Keratinocyte (primary cell): ENCODE data around the gene CEACAM3. TPM values are rescaled to one million over a fixed set of nuclear protein-coding genes. Genes with fewer than 3 reads are reported as not detected.

Experiments used
- DNase-seq: peaks from one replicate; pipeline ENCODE4 v3.0.0-alpha.2; 2011; ENCODE audit warnings: low read depth, missing footprints, low spot score
- FAIRE-seq: peaks from 2 replicates; lab custom pipeline; 2011; peaks lifted over from hg19 to GRCh38; lab: Jason Lieb, UNC
- H2AFZ ChIP-seq: 2 replicates; pipeline ENCODE4 v1.6.0; 2012; ENCODE audit warnings: low read length, control low read depth, inconsistent platforms; ENCODE audit not compliant: control insufficient read depth
- H3K27ac ChIP-seq: 2 replicates; pipeline ENCODE4 v1.5.1; 2011; ENCODE audit warnings: low read length; ENCODE audit not compliant: control insufficient read depth, insufficient read depth
- H3K27me3 ChIP-seq: 3 replicates; pipeline ENCODE4 v1.6.0; 2011; ENCODE audit warnings: low read length; ENCODE audit not compliant: control insufficient read depth, insufficient read depth; ENCODE audit errors: extremely low read depth
- H3K36me3 ChIP-seq, 2 experiments: 2 replicates in 1 of 2; 3 replicates in 1 of 2; pipeline ENCODE4 v1.5.1; 2011; ENCODE audit warnings: low read length in 2 of 2, mild to moderate bottlenecking in 1 of 2; ENCODE audit not compliant: control insufficient read depth in 2 of 2, insufficient read depth in 2 of 2; ENCODE audit errors: extremely low read depth in 1 of 2
- H3K4me1 ChIP-seq: 3 replicates; pipeline ENCODE4 v1.5.1; 2011; ENCODE audit warnings: low read length; ENCODE audit not compliant: control insufficient read depth, insufficient read depth; ENCODE audit errors: extremely low read depth
- H3K4me2 ChIP-seq: 3 replicates; pipeline ENCODE4 v1.6.0; 2011; ENCODE audit warnings: low read depth, low read length; ENCODE audit not compliant: control insufficient read depth, insufficient read depth; ENCODE audit errors: extremely low read depth
- H3K4me3 ChIP-seq, 3 experiments: fragments of 200-600 bp in 1 of 3; sonication (generic) in 1 of 3; 2 replicates in 2 of 3; 3 replicates in 1 of 3; pipeline ENCODE4 v1.5.1; 2011 to 2016; ENCODE audit warnings: low read length in 3 of 3, mild to moderate bottlenecking in 3 of 3, control low read depth in 2 of 3, inconsistent platforms in 1 of 3, low read depth in 1 of 3, mixed read lengths in 1 of 3, mixed run types in 1 of 3, moderate library complexity in 1 of 3; ENCODE audit not compliant: control insufficient read depth in 2 of 3, insufficient read depth in 2 of 3; ENCODE audit errors: extremely low read depth in 1 of 3
- H3K79me2 ChIP-seq: 2 replicates; pipeline ENCODE4 v1.6.0; 2012; ENCODE audit warnings: low read length; ENCODE audit not compliant: control insufficient read depth, insufficient read depth
- H3K9ac ChIP-seq: 3 replicates; pipeline ENCODE4 v1.6.0; 2011; ENCODE audit warnings: low read length; ENCODE audit not compliant: control insufficient read depth, insufficient read depth; ENCODE audit errors: extremely low read depth
- H3K9me1 ChIP-seq: 3 replicates; pipeline ENCODE4 v1.6.0; 2011; ENCODE audit warnings: low read length; ENCODE audit not compliant: control insufficient read depth, insufficient read depth; ENCODE audit errors: extremely low read depth
- H3K9me3 ChIP-seq: 2 replicates; pipeline ENCODE4 v1.5.1; 2012; ENCODE audit warnings: low read depth, low read length; ENCODE audit not compliant: control insufficient read depth
- H4K20me1 ChIP-seq: 3 replicates; pipeline ENCODE4 v1.6.0; 2011; ENCODE audit warnings: low read length; ENCODE audit not compliant: control insufficient read depth, insufficient read depth; ENCODE audit errors: extremely low read depth
- CTCF ChIP-seq, 3 experiments: IDR thresholded peaks in 1 of 3; conservative IDR thresholded peaks in 1 of 3; optimal IDR thresholded peaks in 1 of 3; 2 replicates in 2 of 3; 3 replicates in 1 of 3; pipeline versions ENCODE3 to v1.5.1; 2011; ENCODE audit warnings: low read length in 3 of 3, mild to moderate bottlenecking in 3 of 3, moderate library complexity in 2 of 3, control low read depth in 1 of 3, inconsistent platforms in 1 of 3; ENCODE audit not compliant: insufficient read depth in 2 of 3; ENCODE audit errors: extremely low read depth in 1 of 3
- EZH2 ChIP-seq: IDR thresholded peaks from one replicate; pipeline ENCODE4 v1.6.1; 2012; ENCODE audit warnings: inconsistent platforms, mild to moderate bottlenecking, low read length, moderate library complexity
- dilution Hi-C: fragments of 300-500 bp; cut with MboI; formaldehyde crosslinking; loops from one replicate; pipeline ENCODE4 v1.7.0; 2020; ENCODE audit warnings: low sequenced_read_pairs; ENCODE audit not compliant: extremely low pct_ligation_motif_present
- polyA plus RNA-seq, 5 experiments: library from polyadenylated mRNA; depleted of rRNA in 3 of 5; stranded (reverse) in 3 of 5; stranded (forward) in 1 of 5; unstranded in 1 of 5; fragments of >200 nt; gene quantifications; 1 replicate in 1 of 5; 2 replicates in 3 of 5; 3 replicates in 1 of 5; pipeline versions ENCODE4 v1.2.1 to v1.2.3, GENCODE V29; 2011 to 2012; ENCODE audit warnings: missing spikeins in 2 of 5, low read depth in 1 of 5, low replicate concordance in 1 of 5

The CEACAM3 gene
- polyA plus RNA-seq, 1 donor (not counting 4 experiments of a cell fraction or from before 2014, with no cell fraction given), result not detected

DNA sequence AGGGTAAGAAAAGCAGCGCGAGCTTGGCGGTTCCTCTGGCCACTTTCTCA, 48.4 kb downstream of the CEACAM3 start, which contains the start of gene DMRTC2:
DMRTC2 (plus strand) TSS at position 42 of the 50 bp plus-strand sequence. CDS start 2,387 bp downstream, outside the sequence.
- Histone ChIP-seq H3K4me3 (no peak within 1 kb of the TSS), H3K9me1 (no peaks in the 10 kb centered on the region), H4K20me1 (no peaks in the 10 kb centered on the region), H3K9me3 (no peaks in the 10 kb centered on the region), H3K4me1 (no peaks in the 10 kb centered on the region), H3K36me3 (no peaks in the 10 kb centered on the region), H3K27ac (no peak within 1 kb of the TSS), H2AFZ (no peak within 1 kb of the TSS), H3K4me2 (no peak within 1 kb of the TSS), H3K79me2 (no peaks in the 10 kb centered on the region), H3K27me3 (no peaks in the 10 kb centered on the region), H3K9ac (no peak within 1 kb of the TSS)
- TF ChIP-seq CTCF (optimal IDR thresholded peaks at IDR 0.05 in 1 of 3, IDR thresholded peaks at IDR 0.05 in 1 of 3, conservative IDR thresholded peaks at IDR 0.05 in 1 of 3; ENCODE audit: extremely low read depth in 1 of 3, insufficient read depth in 2 of 3, low read length in 3 of 3) (no peak), EZH2 (no peak)
- FAIRE-seq (no peak), DNase-seq (no peak)
- dilution Hi-C loops, result no loop called here

DNA sequence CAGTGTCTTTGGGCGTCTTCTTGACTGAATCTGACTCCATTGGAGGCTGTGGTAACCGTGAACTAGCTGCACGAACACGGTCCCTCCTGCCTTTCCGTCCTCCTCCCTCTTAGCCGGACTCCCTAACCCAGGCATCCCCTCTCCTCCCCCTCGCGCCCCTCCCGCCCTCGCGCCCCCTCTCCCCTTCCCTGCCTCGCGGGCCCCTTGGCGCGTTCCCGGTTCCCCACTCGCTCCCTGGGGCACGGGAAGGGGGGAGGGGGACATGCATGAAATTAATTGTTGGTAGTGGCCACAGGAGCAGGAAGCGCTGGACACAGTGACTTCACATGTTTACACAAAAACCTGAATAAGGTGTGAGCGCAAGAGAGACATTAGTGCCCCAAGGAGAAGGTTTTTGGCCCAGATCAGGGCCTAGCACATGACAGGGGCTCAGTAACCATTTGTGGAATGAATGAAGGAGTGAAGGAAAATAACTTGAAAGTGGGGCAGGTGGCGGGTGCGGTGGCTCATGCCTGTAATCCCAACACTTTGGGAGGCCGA, 48.7 kb downstream of the CEACAM3 start:
- H3K27ac ChIP-seq, result no peak overlapping the region
- no peak for FAIRE-seq
- dilution Hi-C loops, result no loop called here

More for the DNA sequence above, 48.7 kb downstream of the CEACAM3 start:
- Histone ChIP-seq H3K79me2 (no peaks in the 10 kb centered on the region), H3K4me2 (no peak overlapping the region), H3K9me3 (no peaks in the 10 kb centered on the region), H4K20me1 (no peaks in the 10 kb centered on the region), H3K27me3 (peaks cover under 1% of the 10 kb centered on the region), H3K4me3 (no peak overlapping the region), H3K36me3 (no peaks in the 10 kb centered on the region), H2AFZ (no peak overlapping the region), H3K9me1 (no peaks in the 10 kb centered on the region), H3K9ac (no peak overlapping the region), H3K4me1 (no peaks in the 10 kb centered on the region)
- no peak for DNase-seq
- TF ChIP-seq CTCF (optimal IDR thresholded peaks at IDR 0.05 in 1 of 3, IDR thresholded peaks at IDR 0.05 in 1 of 3, conservative IDR thresholded peaks at IDR 0.05 in 1 of 3; ENCODE audit: extremely low read depth in 1 of 3, insufficient read depth in 2 of 3, low read length in 3 of 3), result no peak
